ENCODE results near the gene PCBD1. TPM values are rescaled to one million over a fixed set of nuclear protein-coding genes. Genes with fewer than 3 reads are reported as not detected.

The PCBD1 gene
- polyA plus RNA-seq, 1 experiment = 63.7 TPM

GRCh38 chr10:70909326-70909935 lies 21.1 kb upstream of the PCBD1 start:
- Histone ChIP-seq H3K36me3 (ENCODE audit: control insufficient read depth, insufficient read depth, low read length) (no peaks in the 10 kb centered on the region), H3K27me3 (ENCODE audit: control insufficient read depth, insufficient read depth, low read length) (peaks cover 9% of the 10 kb centered on the region), H3K4me3 (ENCODE audit: low read depth, low read length) (no peak overlapping the region)
- ChIA-PET CTCF (interaction anchor here (1.8 kb wide), 1 partner anchor 15 kb away, joined by 7 read pairs; no protein-coding TSS in a partner anchor), POLR2A (no interaction called here)
- TF ChIP-seq CTCF (IDR thresholded peaks at IDR 0.05; ENCODE audit: insufficient read depth, low read depth, low read length) = no peak
- DNase-seq (ENCODE audit: low read depth) = no peak

DNA sequence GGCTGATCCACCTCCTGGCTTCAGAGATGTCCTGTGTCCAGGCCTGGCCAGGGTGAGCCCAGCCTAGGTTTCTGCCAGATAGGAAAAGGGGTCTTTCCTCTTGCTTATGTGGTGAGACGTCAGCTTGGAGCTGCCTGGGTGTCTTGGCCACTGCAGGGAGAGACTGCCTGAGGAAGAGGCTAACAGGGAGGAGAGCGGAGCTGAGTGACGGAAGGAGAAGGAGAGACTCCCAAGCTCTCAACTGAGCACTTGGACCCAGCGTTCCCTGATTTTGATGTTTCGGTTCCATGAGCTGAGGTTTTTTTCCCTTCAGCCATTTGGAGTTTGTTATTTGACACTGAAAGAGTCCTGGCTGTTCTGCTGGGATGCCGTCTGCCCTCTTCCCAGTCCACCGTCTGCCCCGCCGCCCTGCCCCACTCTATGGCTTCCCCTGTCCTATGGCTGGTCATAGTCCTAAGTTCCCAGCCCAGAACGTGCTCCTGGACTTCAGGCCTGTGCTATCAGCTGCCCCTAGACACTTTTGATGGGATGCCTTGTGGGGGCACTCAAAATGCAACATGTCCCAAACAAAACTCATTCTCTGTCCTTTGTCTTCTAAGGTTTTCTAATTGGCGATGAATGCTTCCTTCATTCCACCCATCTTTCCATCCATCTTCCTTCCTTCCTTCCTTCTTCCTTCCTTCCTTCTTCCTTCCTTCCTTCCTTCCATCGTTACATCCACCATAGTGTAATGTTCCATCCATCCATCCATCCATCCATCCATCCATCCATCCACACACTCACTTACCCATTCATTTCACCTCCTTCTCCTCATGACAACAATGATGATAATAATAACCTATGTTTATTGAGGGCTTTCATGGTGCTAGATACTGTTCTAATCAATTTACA lies 20.3 kb upstream of the PCBD1 start:
- no peak for DNase-seq (ENCODE audit: low read depth)
- ChIA-PET CTCF (interaction anchor here (0.7 to 1.8 kb wide), 2 partner anchors 16 kb away, joined by 3 to 7 read pairs; no protein-coding TSS in a partner anchor), POLR2A (no interaction called here)
- Histone ChIP-seq H3K36me3 (ENCODE audit: control insufficient read depth, insufficient read depth, low read length) (no peaks in the 10 kb centered on the region), H3K27me3 (ENCODE audit: control insufficient read depth, insufficient read depth, low read length) (peaks cover 5% of the 10 kb centered on the region; the same call in 1 of the 2 replicates), H3K4me3 (ENCODE audit: low read depth, low read length) (no peak overlapping the region)
- no peak for TF ChIP-seq CTCF (IDR thresholded peaks at IDR 0.05; ENCODE audit: insufficient read depth, low read depth, low read length)

GRCh38 chr10:70907637-70908405 lies 19.5 kb upstream of the PCBD1 start:
- H3K4me3 ChIP-seq (ENCODE audit: low read depth, low read length) = no peak overlapping the region
- no peak for TF ChIP-seq CTCF (IDR thresholded peaks at IDR 0.05; ENCODE audit: insufficient read depth, low read depth, low read length)
- H3K27me3 ChIP-seq (ENCODE audit: control insufficient read depth, insufficient read depth, low read length) = peaks cover 5% of the 10 kb centered on the region; the same call in 1 of the 2 replicates
- ChIA-PET CTCF (interaction anchor here (0.7 to 1.4 kb wide), 2 partner anchors 17 to 19 kb away, joined by 3 to 4 read pairs; no protein-coding TSS in a partner anchor), POLR2A (no interaction called here)
- no peaks in the 10 kb centered on the region for H3K36me3 ChIP-seq (ENCODE audit: control insufficient read depth, insufficient read depth, low read length)
- DNase-seq (ENCODE audit: low read depth) = no peak

DNA sequence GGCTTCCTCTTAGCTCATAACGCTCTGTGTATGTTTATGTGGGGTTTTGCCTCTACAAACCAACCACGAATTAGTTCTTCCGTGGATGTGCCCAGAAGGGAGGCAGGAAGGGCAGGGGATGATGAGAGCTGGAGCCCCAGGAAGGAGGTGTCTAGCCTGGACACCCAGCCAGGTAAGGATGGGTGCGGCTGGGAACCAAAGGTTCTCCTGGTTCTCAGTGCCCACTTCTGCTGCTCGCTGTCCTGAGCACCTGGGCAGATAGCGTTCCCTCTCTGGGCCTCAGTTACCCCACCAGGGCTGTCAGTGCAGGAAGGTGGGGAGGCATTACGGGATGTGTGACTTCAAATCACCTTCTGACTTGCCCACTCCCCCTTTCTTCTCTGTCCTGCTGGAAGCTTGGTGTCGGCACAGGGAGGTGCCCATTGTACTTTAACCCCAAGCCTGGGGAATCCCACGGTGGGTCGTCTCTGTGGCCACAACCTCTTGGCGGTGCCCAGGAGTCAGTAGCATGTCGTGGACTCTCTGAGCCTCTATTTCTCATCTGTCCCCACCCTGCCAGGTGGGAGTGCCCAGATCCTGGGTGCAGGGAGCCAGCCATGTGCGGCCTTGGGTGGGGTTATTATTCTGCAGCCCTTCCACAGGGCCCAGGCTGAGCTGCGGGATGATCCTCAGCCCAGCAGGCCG lies 18.7 kb upstream of the PCBD1 start:
- TF ChIP-seq CTCF (IDR thresholded peaks at IDR 0.05; ENCODE audit: insufficient read depth, low read depth, low read length) = no peak
- peaks cover 5% of the 10 kb centered on the region; the same call in 1 of the 2 replicates for H3K27me3 ChIP-seq (ENCODE audit: control insufficient read depth, insufficient read depth, low read length)
- CTCF ChIA-PET = interaction anchor here (1.4 kb wide), 1 partner anchor 19 kb away, joined by 4 read pairs; no protein-coding TSS in a partner anchor

More for the DNA sequence above, 18.7 kb upstream of the PCBD1 start:
- DNase-seq (ENCODE audit: low read depth) = no peak
- Histone ChIP-seq H3K36me3 (ENCODE audit: control insufficient read depth, insufficient read depth, low read length) (no peaks in the 10 kb centered on the region), H3K4me3 (ENCODE audit: low read depth, low read length) (no peak overlapping the region)
- POLR2A ChIA-PET = no interaction called here

All from BJ (cell line).